Thoracic aorta (tissue), 2 donors: ENCODE results near the gene KRT71. TPM values are rescaled to one million over a fixed set of nuclear protein-coding genes. Genes with fewer than 3 reads are reported as not detected.

Experiments
- ATAC-seq: fragments of 150-250 bp; one replicate; pipeline ENCODE4 v1.8.0; 2017; ENCODE audit warnings: low read depth; ENCODE audit not compliant: insufficient number of reproducible peaks, low FRiP score
- DNase-seq: peaks from one replicate; pipeline ENCODE4 v3.0.0-alpha.2; 2020; ENCODE audit warnings: low spot score
- H3K27ac ChIP-seq, 2 donors: fragments of 200-600 bp; sonication (generic); 1 replicate in 1 of 2; 2 replicates in 1 of 2; pipeline ENCODE4 v1.5.1; 2016; ENCODE audit warnings: mild to moderate bottlenecking in 2 of 2, moderate library complexity in 2 of 2
- H3K27me3 ChIP-seq: fragments of 200-600 bp; sonication (generic); replicated peaks from 2 replicates; pipeline ENCODE4 v1.6.0; 2016; ENCODE audit warnings: mild to moderate bottlenecking; ENCODE audit not compliant: insufficient read depth
- H3K36me3 ChIP-seq: fragments of 200-600 bp; sonication (generic); one replicate; pipeline ENCODE4 v1.5.1; 2016
- H3K4me1 ChIP-seq, 2 donors: fragments of 200-600 bp; sonication (generic); 1 replicate in 1 of 2; 2 replicates in 1 of 2; pipeline versions ENCODE4 v1.5.1 to v1.6.0; 2016; ENCODE audit warnings: low read depth in 2 of 2, mild to moderate bottlenecking in 1 of 2; ENCODE audit not compliant: control insufficient read depth in 1 of 2
- H3K4me3 ChIP-seq: fragments of 200-600 bp; sonication (generic); 2 replicates; pipeline ENCODE4 v1.5.1; 2016; ENCODE audit warnings: mild to moderate bottlenecking
- H3K9me3 ChIP-seq: fragments of 200-600 bp; sonication (generic); 2 replicates; pipeline ENCODE4 v1.5.1; 2016
- total RNA-seq, 2 donors: library from RNA; depleted of rRNA; stranded (reverse); fragments of >200 nt; gene quantifications; one replicate each; pipeline versions ENCODE4 v1.1.0 to v1.2.3, GENCODE V29; 2016
- TF ChIP-seq, protein P1 (sequence below): fragments of 200-600 bp; sonication (generic); IDR thresholded peaks from one replicate; pipeline ENCODE4 v1.5.1; 2019; ENCODE audit warnings: antibody characterized with exemption

The KRT71 gene
- total RNA-seq, 2 donors from 2014 or later = not detected

DNA sequence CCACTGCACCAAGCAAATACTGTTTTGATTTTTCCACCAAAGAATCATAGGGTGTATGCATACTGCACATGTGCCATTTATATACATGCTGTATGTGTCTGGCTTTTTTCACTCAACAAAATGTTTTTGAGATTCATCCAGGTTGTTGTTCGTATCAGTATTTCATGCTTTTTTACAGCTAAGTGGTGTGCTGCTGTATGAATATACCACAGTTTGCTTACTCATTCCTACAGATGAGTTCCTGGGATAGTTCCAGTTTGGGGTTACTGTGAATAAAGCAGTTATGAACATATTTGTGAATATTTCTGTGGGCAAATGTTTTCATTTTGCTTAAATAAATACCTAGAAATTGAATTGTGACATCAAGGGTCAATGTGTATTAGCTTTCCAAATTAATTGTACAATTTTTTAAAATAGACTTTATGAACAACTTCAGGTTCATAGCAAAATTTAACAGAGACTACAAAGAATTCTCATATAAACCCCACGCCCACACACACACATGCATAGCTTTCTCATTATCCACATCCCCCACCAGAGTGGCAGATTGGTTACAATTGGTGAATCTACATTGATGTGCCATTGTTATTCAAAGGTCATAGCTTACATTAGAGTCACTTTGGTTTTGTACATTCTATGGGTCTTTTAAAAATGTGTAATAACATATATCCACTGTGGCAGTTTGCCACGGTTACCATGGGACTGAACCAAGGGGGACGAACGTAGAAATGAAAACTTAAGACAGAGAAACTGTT, 53.0 kb downstream of the KRT71 start:
- TF ChIP-seq, protein P1, sequence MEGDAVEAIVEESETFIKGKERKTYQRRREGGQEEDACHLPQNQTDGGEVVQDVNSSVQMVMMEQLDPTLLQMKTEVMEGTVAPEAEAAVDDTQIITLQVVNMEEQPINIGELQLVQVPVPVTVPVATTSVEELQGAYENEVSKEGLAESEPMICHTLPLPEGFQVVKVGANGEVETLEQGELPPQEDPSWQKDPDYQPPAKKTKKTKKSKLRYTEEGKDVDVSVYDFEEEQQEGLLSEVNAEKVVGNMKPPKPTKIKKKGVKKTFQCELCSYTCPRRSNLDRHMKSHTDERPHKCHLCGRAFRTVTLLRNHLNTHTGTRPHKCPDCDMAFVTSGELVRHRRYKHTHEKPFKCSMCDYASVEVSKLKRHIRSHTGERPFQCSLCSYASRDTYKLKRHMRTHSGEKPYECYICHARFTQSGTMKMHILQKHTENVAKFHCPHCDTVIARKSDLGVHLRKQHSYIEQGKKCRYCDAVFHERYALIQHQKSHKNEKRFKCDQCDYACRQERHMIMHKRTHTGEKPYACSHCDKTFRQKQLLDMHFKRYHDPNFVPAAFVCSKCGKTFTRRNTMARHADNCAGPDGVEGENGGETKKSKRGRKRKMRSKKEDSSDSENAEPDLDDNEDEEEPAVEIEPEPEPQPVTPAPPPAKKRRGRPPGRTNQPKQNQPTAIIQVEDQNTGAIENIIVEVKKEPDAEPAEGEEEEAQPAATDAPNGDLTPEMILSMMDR = no peak
- no peaks in the 10 kb centered on the region for H3K27me3 ChIP-seq
- H3K27ac ChIP-seq = no peak overlapping the region
- no peaks in the 10 kb centered on the region for H3K36me3 ChIP-seq
- DNase-seq = no peak
- H3K9me3 ChIP-seq = no peaks in the 10 kb centered on the region
- ATAC-seq = no peak
- no peaks in the 10 kb centered on the region for H3K4me1 ChIP-seq
- no peak overlapping the region for H3K4me3 ChIP-seq

GRCh38 chr12:52498946-52499345, 54.0 kb downstream of the KRT71 start:
- H3K27ac ChIP-seq = no peak overlapping the region
- no peaks in the 10 kb centered on the region for H3K36me3 ChIP-seq
- no peaks in the 10 kb centered on the region for H3K27me3 ChIP-seq
- H3K9me3 ChIP-seq = no peaks in the 10 kb centered on the region
- H3K4me3 ChIP-seq = no peak overlapping the region
- DNase-seq (no peak), ATAC-seq (no peak)
- no peaks in the 10 kb centered on the region for H3K4me1 ChIP-seq
- TF ChIP-seq, protein P1 = no peak

- Histone ChIP-seq H3K9me3 (no peaks in the 10 kb centered on the region), H3K27ac (no peak overlapping the region), H3K4me1 (no peaks in the 10 kb centered on the region), H3K27me3 (no peaks in the 10 kb centered on the region), H3K4me3 (no peak overlapping the region), H3K36me3 (no peaks in the 10 kb centered on the region)
- ATAC-seq (no peak), DNase-seq (no peak)
- TF ChIP-seq, protein P1 = no peak
Observed at GRCh38 chr12:52497975-52498374, 55.0 kb downstream of the KRT71 start.

DNA sequence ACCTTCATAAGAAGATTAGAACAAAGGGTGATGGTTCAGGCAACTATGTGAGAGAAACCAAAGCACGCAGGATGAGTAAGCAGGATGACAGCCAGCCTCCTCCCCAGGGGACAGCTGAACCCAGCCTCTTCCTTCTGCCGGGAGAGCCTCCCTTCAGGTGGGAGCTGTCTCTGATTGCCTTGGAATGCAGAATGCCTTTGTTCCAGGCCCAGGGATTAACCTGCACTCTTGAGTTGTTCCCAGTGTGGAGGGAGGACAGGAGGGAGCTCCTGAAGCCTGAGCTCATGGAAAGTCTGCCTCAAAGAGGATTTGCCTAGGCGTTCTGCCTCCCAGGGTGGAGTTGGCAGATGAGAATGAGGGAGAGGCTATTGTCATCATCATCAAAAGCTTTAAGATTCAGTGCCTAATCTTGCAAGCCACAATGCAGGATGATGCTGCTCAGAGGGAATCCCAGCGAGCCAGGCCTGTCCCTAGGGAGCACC, 56.3 kb downstream of the KRT71 start:
- TF ChIP-seq, protein P1 = no peak
- Histone ChIP-seq H3K4me3 (no peak overlapping the region), H3K36me3 (no peaks in the 10 kb centered on the region), H3K4me1 (no peaks in the 10 kb centered on the region), H3K27me3 (no peaks in the 10 kb centered on the region), H3K27ac (no peak overlapping the region), H3K9me3 (no peaks in the 10 kb centered on the region)
- DNase-seq = no peak
- no peak for ATAC-seq

DNA sequence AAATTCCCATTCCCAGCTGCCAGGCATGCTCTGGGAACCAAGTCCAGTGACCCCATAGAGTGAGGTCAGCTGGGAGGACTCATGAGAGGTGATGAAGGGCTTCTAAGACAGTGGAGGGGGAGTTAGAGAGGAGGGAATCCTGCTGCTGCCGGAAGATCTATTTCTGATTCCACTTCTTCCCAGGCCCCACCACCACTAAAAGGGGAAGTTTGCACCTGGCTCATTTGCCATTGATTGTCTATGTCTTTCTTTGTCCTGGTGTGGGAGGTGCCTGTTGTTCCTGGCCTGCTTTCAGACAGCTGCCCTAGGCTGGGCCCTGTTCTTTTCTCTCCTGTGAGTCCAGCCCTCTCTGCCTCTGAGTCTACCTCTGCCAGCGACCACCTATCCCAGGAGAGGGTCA, 56.9 kb downstream of the KRT71 start:
- ATAC-seq = no peak
- TF ChIP-seq, protein P1 = no peak

More for the DNA sequence above, 56.9 kb downstream of the KRT71 start:
- H3K27me3 ChIP-seq = no peaks in the 10 kb centered on the region
- no peak overlapping the region for H3K4me3 ChIP-seq
- no peak overlapping the region for H3K27ac ChIP-seq
- H3K9me3 ChIP-seq = no peaks in the 10 kb centered on the region
- no peak for DNase-seq
- H3K4me1 ChIP-seq = no peaks in the 10 kb centered on the region
- no peaks in the 10 kb centered on the region for H3K36me3 ChIP-seq
